ENCODE data around the gene CCT4.

Gene CCT4

DNA sequence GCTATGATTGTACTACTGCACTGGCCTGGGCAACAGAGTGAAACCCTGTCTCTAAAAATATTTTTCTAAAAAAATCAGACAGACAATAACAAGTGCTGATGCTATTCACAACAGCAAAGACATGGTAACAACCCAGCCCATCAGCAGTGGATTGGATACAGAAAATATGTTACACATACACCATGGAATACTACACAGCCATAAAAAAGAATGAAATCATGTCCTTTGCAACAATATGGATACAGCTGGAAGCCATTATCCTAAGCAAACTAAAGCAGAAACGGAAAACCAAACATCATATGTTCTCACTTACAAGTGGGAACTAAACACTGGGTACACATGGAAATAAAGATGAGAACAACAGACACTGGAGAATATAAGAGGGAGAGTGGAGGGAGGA is 54.5 kb downstream of the CCT4 start:
- Histone ChIP-seq H3K27me3 (replicated peaks) (no peaks in the 10 kb centered on the region), H3K27ac (no peak overlapping the region), H3K4me3 (ENCODE audit: low read depth, low read length) (no peak overlapping the region), H3K36me3 (replicated peaks) (no peaks in the 10 kb centered on the region)
- TF ChIP-seq, protein P1, sequence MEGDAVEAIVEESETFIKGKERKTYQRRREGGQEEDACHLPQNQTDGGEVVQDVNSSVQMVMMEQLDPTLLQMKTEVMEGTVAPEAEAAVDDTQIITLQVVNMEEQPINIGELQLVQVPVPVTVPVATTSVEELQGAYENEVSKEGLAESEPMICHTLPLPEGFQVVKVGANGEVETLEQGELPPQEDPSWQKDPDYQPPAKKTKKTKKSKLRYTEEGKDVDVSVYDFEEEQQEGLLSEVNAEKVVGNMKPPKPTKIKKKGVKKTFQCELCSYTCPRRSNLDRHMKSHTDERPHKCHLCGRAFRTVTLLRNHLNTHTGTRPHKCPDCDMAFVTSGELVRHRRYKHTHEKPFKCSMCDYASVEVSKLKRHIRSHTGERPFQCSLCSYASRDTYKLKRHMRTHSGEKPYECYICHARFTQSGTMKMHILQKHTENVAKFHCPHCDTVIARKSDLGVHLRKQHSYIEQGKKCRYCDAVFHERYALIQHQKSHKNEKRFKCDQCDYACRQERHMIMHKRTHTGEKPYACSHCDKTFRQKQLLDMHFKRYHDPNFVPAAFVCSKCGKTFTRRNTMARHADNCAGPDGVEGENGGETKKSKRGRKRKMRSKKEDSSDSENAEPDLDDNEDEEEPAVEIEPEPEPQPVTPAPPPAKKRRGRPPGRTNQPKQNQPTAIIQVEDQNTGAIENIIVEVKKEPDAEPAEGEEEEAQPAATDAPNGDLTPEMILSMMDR (IDR thresholded peaks at IDR 0.05; ENCODE audit: low read depth, low read length, missing control alignments), result no peak
- in situ Hi-C loops (cut with HindIII; ENCODE audit: low pct_ligation_motif_present, low sequenced_read_pairs), result no loop called here
- DNase-seq, result no peak

DNA sequence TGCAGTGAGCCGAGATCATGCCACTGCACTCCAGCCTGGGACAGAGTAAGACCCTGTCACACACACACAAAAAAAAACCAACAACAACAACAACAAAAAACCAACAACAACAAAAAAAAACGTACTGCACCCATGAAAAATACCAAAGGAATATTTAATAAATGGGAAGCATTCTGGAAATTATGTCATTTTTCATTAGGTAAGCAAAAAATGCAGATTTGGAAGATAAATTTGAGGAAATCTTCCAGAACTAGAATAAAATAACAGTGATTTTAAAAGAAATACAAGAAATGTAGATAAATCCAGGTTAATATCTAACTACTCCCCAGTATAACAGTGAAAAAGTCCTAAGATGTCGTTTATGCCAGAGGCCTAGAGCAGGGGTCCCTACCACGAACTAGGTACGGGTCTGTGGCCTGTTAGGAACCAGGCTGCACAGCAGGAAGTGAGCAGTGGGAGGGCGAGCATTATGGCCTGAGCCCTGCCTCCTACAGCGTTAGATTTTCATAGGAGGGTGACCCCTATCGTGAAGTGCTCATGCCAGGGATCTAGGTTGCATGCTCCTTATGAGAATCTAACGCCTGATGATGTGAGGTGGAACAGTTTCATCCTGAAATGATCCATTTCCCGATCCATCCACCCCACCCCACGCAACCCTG is 56.1 kb downstream of the CCT4 start:
- H3K27me3 ChIP-seq (replicated peaks), result no peaks in the 10 kb centered on the region
- in situ Hi-C loops (cut with HindIII; ENCODE audit: low pct_ligation_motif_present, low sequenced_read_pairs), result no loop called here
- TF ChIP-seq, protein P1 (IDR thresholded peaks at IDR 0.05; ENCODE audit: low read depth, low read length, missing control alignments), result no peak
- no peak for DNase-seq
- no peaks in the 10 kb centered on the region for H3K36me3 ChIP-seq (replicated peaks)
- H3K4me3 ChIP-seq (ENCODE audit: low read depth, low read length), result no peak overlapping the region
- H3K27ac ChIP-seq, result no peak overlapping the region

DNA sequence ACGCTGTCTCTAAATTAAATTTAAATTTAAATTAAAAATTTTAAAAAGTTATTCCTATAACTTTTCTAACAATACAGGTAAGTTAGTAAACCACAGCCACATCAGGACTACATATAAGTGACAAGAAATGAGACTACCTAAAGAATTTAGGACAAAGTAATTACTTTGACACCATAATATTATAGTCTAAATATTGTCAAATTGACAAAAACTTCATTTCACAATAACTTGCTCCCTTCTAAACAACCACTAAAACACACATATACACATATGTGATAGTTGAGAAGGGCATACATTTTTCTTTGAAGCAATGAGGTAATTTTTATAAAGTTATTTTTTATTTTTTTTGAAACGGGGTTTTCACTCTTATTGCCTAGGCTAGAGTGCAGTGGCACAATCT is 66.2 kb downstream of the CCT4 start:
- Histone ChIP-seq H3K4me3 (ENCODE audit: low read depth, low read length) (no peak overlapping the region), H3K27ac (no peak overlapping the region), H3K27me3 (replicated peaks) (no peaks in the 10 kb centered on the region), H3K36me3 (replicated peaks) (no peaks in the 10 kb centered on the region)
- in situ Hi-C loops (cut with HindIII; ENCODE audit: low pct_ligation_motif_present, low sequenced_read_pairs), result no loop called here
- no peak for DNase-seq
- TF ChIP-seq, protein P1 (IDR thresholded peaks at IDR 0.05; ENCODE audit: low read depth, low read length, missing control alignments), result no peak
